HepG2 (cell line): ENCODE measurements around the gene SLC25A22. TPM values are rescaled to one million over a fixed set of nuclear protein-coding genes. Genes with fewer than 3 reads are reported as not detected.

Source experiments
- KDM1A ChIP-seq: IDR thresholded peaks from 2 replicates; pipeline ENCODE4 v1.6.1; 2016; ENCODE audit warnings: missing compliant biosample characterization
- KDM4B ChIP-seq: sonication (generic); formaldehyde crosslinking; IDR thresholded peaks from 2 replicates; pipeline ENCODE4 v1.4.0; 2020; ENCODE audit warnings: missing genetic modification reagents
- KMT2A ChIP-seq: sonication (generic); formaldehyde crosslinking; IDR thresholded peaks from 2 replicates; pipeline ENCODE4 v1.4.0; 2020; ENCODE audit warnings: missing genetic modification reagents
- RARA ChIP-seq: IDR thresholded peaks from 2 replicates; pipeline ENCODE4 v1.6.1; 2016; ENCODE audit warnings: missing genetic modification reagents, missing compliant biosample characterization
- SNAI1 ChIP-seq: sonication (generic); formaldehyde crosslinking; IDR thresholded peaks from 2 replicates; pipeline ENCODE4 v1.5.0; 2020; ENCODE audit warnings: mild to moderate bottlenecking, missing genetic modification reagents, borderline replicate concordance
- SSRP1 ChIP-seq: IDR thresholded peaks from 2 replicates; pipeline ENCODE4 v1.6.1; 2016; ENCODE audit warnings: control low read depth
- TBL1XR1 ChIP-seq: fragments of 150-350 bp; IDR thresholded peaks from 2 replicates; pipeline ENCODE4 v1.6.1; 2014; ENCODE audit warnings: borderline replicate concordance, low read length; ENCODE audit not compliant: partially characterized antibody
- ZFP36L2 ChIP-seq: sonication (generic); formaldehyde crosslinking; IDR thresholded peaks from 2 replicates; pipeline ENCODE4 v1.4.0; 2020; ENCODE audit warnings: missing genetic modification reagents
- ZMYM3 ChIP-seq: sonication (generic); formaldehyde crosslinking; IDR thresholded peaks from 2 replicates; pipeline ENCODE4 v1.5.1; 2020; ENCODE audit warnings: mild to moderate bottlenecking, missing genetic modification reagents
- ZNF12 ChIP-seq: sonication (generic); formaldehyde crosslinking; IDR thresholded peaks from 2 replicates; pipeline ENCODE4 v1.5.0; 2020; ENCODE audit warnings: missing genetic modification reagents
- ZNF230 ChIP-seq: sonication (generic); formaldehyde crosslinking; IDR thresholded peaks from 2 replicates; pipeline ENCODE4 v1.4.0; 2020; ENCODE audit warnings: mild to moderate bottlenecking, missing genetic modification reagents
- ZNF564 ChIP-seq: sonication (generic); formaldehyde crosslinking; IDR thresholded peaks from 2 replicates; pipeline ENCODE4 v1.8.1; 2023; ENCODE audit warnings: mild to moderate bottlenecking, missing genetic modification reagents
- ZNF598 ChIP-seq: sonication (generic); formaldehyde crosslinking; IDR thresholded peaks from 2 replicates; pipeline ENCODE4 v1.5.1; 2020; ENCODE audit warnings: mild to moderate bottlenecking, missing genetic modification reagents, borderline replicate concordance
- ZNF629 ChIP-seq: sonication (generic); formaldehyde crosslinking; conservative IDR thresholded peaks from 2 replicates; pipeline ENCODE4 v1.5.0; 2020; ENCODE audit warnings: missing genetic modification reagents
- polyA plus RNA-seq, 8 experiments: library from polyadenylated mRNA; depleted of rRNA in 3 of 8; stranded (reverse) in 7 of 8; unstranded in 1 of 8; fragments of >200 nt; fragmentation: Illumina TruSeq in 4 of 8; extraction: Trizol in 4 of 8; gene quantifications; 2 replicates each; pipeline versions ENCODE4 v1.2.1 to v1.2.3, GENCODE V29; 2011 to 2016; ENCODE audit warnings: low read depth in 4 of 8, missing spikeins in 1 of 8, mixed read lengths in 1 of 8; ENCODE audit not compliant: insufficient read depth in 1 of 8
- total RNA-seq, 5 experiments: library from RNA; depleted of rRNA; stranded (reverse); fragments of >200 nt; fragmentation: Illumina TruSeq; extraction: Trizol; gene quantifications; 2 replicates each; pipeline ENCODE4 v1.2.3, GENCODE V29; 2016; ENCODE audit warnings: low read depth in 1 of 5
- TF ChIP-seq, protein P1 (sequence below): IDR thresholded peaks from 2 replicates; pipeline ENCODE4 v1.6.1; 2016; ENCODE audit warnings: mild to moderate bottlenecking, missing biosample characterization, missing genetic modification reagents
- TF ChIP-seq, protein P2 (sequence below): sonication (generic); formaldehyde crosslinking; IDR thresholded peaks from 2 replicates; pipeline ENCODE4 v1.4.0; 2020; ENCODE audit warnings: missing genetic modification reagents
- TF ChIP-seq, protein P3 (sequence below): sonication (generic); formaldehyde crosslinking; IDR thresholded peaks from 2 replicates; pipeline ENCODE4 v1.5.1; 2020; ENCODE audit warnings: missing genetic modification reagents, mild to moderate bottlenecking, borderline replicate concordance
- TF ChIP-seq, protein P4 (sequence below): IDR thresholded peaks from 2 replicates; pipeline ENCODE4 v1.6.1; 2016; ENCODE audit warnings: low read depth
- TF ChIP-seq, protein P5 (sequence below): sonication (generic); formaldehyde crosslinking; IDR thresholded peaks from 2 replicates; pipeline ENCODE4 v1.8.0; 2022; ENCODE audit warnings: missing genetic modification reagents, mild to moderate bottlenecking, inconsistent platforms, borderline replicate concordance

SLC25A22 gene
- total and polyA plus RNA-seq, 2 of the 13 experiments (the other 11 are each of a cell fraction or from before 2014, with no cell fraction given): 12.4 to 19.2 TPM

DNA sequence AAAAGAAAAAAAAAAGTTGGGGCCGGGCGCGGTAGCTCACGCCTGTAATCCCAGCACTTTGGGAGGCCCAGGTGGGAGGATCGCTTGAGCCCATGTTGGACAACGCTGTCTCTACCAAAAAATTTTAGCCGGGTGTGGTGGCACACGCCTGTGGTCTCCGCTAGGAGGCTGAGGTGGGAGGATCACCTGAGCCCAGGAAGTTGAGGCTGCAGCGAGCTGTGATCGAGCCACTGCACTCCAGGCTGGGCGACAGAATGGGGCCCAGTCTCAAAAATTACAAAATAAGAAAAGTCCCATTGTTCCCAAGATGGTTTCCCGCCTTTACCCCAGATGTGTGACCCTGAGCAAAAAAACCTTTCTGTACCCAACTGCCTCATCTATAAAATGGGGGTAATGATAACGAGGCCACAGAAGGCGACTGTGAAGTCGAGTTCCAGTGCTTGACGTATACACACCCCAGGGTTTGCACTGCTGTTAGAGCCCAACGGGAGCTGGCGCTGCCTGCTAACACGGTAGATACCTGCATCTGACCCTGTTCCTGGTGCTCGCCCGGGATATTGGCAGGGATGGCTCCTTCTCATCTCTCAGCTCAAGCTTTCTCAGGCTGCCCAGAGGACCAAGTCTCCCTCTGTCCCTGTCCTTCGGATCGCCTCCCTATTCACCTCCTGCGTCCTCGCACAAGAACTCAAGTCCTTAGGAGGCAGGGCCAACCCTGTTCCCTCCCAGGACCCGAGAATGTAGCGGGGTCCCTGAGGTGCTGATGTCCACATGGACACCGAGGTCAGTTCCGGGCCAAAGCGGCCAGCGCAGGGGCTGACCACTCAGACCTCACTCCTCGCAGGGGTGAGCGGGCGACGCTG is 10.6 kb upstream of the SLC25A22 start (continued):
- TF ChIP-seq ZNF230 (no peak), KDM4B (CRISPR knock-in tag) (peak; percentile 55), KDM1A (CRISPR knock-in tag) (0 out of 2 replicates have a peak, but pooled peaks have one; percentile 7), ZNF564 (CRISPR knock-in tag) (0 out of 2 replicates have a peak, but pooled peaks have one; percentile 15), TBL1XR1 (no peak), RARA (CRISPR knock-in tag) (peak; percentile 55), ZNF12 (CRISPR knock-in tag) (0 out of 2 replicates have a peak, but pooled peaks have one; percentile 50), ZNF598 (CRISPR knock-in tag) (0 out of 2 replicates have a peak, but pooled peaks have one; percentile 66), ZFP36L2 (CRISPR knock-in tag) (peak; percentile 0; the same call in 1 of the 2 replicates), ZMYM3 (CRISPR knock-in tag) (peak; percentile 41; the same call in 1 of the 2 replicates), SSRP1 (CRISPR knock-in tag) (0 out of 2 replicates have a peak, but pooled peaks have one; percentile 68), ZNF629 (peak; percentile 85), KMT2A (CRISPR knock-in tag) (peak; percentile 13; the same call in 1 of the 2 replicates), SNAI1 (peak; percentile 31; the same call in 1 of the 2 replicates)
- TF ChIP-seq, protein P1, sequence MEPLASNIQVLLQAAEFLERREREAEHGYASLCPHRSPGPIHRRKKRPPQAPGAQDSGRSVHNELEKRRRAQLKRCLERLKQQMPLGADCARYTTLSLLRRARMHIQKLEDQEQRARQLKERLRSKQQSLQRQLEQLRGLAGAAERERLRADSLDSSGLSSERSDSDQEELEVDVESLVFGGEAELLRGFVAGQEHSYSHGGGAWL (CRISPR knock-in tag): no peak
- TF ChIP-seq, protein P2, sequence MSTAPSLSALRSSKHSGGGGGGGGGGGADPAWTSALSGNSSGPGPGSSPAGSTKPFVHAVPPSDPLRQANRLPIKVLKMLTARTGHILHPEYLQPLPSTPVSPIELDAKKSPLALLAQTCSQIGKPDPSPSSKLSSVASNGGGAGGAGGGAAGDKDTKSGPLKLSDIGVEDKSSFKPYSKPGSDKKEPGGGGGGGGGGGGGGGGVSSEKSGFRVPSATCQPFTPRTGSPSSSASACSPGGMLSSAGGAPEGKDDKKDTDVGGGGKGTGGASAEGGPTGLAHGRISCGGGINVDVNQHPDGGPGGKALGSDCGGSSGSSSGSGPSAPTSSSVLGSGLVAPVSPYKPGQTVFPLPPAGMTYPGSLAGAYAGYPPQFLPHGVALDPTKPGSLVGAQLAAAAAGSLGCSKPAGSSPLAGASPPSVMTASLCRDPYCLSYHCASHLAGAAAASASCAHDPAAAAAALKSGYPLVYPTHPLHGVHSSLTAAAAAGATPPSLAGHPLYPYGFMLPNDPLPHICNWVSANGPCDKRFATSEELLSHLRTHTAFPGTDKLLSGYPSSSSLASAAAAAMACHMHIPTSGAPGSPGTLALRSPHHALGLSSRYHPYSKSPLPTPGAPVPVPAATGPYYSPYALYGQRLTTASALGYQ: 0 out of 2 replicates have a peak, but pooled peaks have one; percentile 23
- TF ChIP-seq, protein P3, sequence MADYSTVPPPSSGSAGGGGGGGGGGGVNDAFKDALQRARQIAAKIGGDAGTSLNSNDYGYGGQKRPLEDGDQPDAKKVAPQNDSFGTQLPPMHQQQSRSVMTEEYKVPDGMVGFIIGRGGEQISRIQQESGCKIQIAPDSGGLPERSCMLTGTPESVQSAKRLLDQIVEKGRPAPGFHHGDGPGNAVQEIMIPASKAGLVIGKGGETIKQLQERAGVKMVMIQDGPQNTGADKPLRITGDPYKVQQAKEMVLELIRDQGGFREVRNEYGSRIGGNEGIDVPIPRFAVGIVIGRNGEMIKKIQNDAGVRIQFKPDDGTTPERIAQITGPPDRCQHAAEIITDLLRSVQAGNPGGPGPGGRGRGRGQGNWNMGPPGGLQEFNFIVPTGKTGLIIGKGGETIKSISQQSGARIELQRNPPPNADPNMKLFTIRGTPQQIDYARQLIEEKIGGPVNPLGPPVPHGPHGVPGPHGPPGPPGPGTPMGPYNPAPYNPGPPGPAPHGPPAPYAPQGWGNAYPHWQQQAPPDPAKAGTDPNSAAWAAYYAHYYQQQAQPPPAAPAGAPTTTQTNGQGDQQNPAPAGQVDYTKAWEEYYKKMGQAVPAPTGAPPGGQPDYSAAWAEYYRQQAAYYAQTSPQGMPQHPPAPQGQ (CRISPR knock-in tag): no peak
- TF ChIP-seq, protein P4, sequence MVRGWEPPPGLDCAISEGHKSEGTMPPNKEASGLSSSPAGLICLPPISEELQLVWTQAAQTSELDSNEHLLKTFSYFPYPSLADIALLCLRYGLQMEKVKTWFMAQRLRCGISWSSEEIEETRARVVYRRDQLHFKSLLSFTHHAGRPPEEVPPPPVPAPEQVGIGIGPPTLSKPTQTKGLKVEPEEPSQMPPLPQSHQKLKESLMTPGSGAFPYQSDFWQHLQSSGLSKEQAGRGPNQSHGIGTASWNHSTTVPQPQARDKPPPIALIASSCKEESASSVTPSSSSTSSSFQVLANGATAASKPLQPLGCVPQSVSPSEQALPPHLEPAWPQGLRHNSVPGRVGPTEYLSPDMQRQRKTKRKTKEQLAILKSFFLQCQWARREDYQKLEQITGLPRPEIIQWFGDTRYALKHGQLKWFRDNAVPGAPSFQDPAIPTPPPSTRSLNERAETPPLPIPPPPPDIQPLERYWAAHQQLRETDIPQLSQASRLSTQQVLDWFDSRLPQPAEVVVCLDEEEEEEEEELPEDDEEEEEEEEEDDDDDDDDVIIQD (CRISPR knock-in tag): peak; percentile 43; the same call in 1 of the 2 replicates
- TF ChIP-seq, protein P5, sequence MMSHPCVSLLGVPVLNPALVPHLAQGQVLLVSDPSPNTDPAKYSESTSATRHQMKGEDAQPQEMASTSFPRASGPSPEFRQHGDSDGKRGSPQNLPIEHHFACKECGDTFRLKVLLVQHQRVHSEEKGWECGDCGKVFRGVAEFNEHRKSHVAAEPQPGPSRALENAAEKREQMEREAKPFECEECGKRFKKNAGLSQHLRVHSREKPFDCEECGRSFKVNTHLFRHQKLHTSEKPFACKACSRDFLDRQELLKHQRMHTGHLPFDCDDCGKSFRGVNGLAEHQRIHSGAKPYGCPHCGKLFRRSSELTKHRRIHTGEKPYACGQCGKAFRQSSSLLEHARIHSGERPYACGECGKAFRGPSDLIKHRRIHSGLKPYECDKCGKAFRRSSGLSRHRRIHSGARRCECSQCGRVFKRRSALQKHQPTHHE (CRISPR knock-in tag): peak; percentile 33; the same call in 1 of the 2 replicates
